H1 (cell line): ENCODE data around the gene DBNL.
"Not testable (repeated sequence)": the region's sequence is repeated elsewhere in the genome, so short reads cannot be mapped to it uniquely, and the experiment has no call there.

Source experiments
- ASH2L ChIP-seq: fragments of 200-600, 300-600 bp; sonication (generic); IDR thresholded peaks from one replicate; pipeline ENCODE4 v1.7.1; 2017; ENCODE audit warnings: low read length
- BRCA1 ChIP-seq: IDR thresholded peaks from 2 replicates; pipeline ENCODE4 v1.6.1; 2012; ENCODE audit warnings: low read depth, low read length, improper control_type of control experiment
- CHD2 ChIP-seq: IDR thresholded peaks from 2 replicates; pipeline ENCODE4 v1.6.1; 2012; ENCODE audit warnings: low read length, improper control_type of control experiment
- CREB1 ChIP-seq: IDR thresholded peaks from 2 replicates; pipeline ENCODE4 v1.6.1; 2012; ENCODE audit warnings: inconsistent platforms
- EP300 ChIP-seq, 2 experiments: IDR thresholded peaks; 1 replicate in 1 of 2; 2 replicates in 1 of 2; pipeline ENCODE4 v1.6.1; 2011 to 2012; ENCODE audit warnings: low read depth in 2 of 2, low read length in 2 of 2, mild to moderate bottlenecking in 2 of 2, borderline replicate concordance in 1 of 2, inconsistent platforms in 1 of 2, moderate library complexity in 1 of 2
- HDAC2 ChIP-seq, 2 experiments: fragments of 300-600 bp in 1 of 2; sonication (generic) in 1 of 2; IDR thresholded peaks; 2 replicates each; pipeline ENCODE4 v1.6.1; 2011 to 2012; ENCODE audit warnings: low read depth in 2 of 2, low read length in 2 of 2, mild to moderate bottlenecking in 2 of 2, moderate library complexity in 2 of 2, borderline replicate concordance in 1 of 2, inconsistent platforms in 1 of 2
- JUN ChIP-seq: IDR thresholded peaks from 2 replicates; pipeline ENCODE4 v1.6.1; 2011; ENCODE audit warnings: low read depth, mild to moderate bottlenecking, improper control_type of control experiment, low read length
- POLR2AphosphoS5 ChIP-seq: IDR thresholded peaks from 2 replicates; pipeline ENCODE4 v1.6.1; 2011; ENCODE audit warnings: low read depth, low read length
- TEAD4 ChIP-seq: IDR thresholded peaks from 2 replicates; pipeline ENCODE4 v1.6.1; 2012; ENCODE audit warnings: low read depth, low read length, inconsistent platforms, mixed read lengths
- TF ChIP-seq, protein P1 (sequence below): IDR thresholded peaks from 2 replicates; pipeline ENCODE4 v1.6.1; 2011; ENCODE audit warnings: low read depth, mild to moderate bottlenecking, low read length; ENCODE audit not compliant: insufficient read depth
- TF ChIP-seq, protein P2 (sequence below), 3 experiments: IDR thresholded peaks; 1 replicate in 2 of 3; 2 replicates in 1 of 3; pipeline versions ENCODE4 v1.5.1 to v1.6.1; 2011; ENCODE audit warnings: low read length in 3 of 3, mild to moderate bottlenecking in 3 of 3, inconsistent platforms in 2 of 3, low read depth in 1 of 3, moderate library complexity in 1 of 3; ENCODE audit not compliant: insufficient read depth in 1 of 3; ENCODE audit errors: control extremely low read depth in 1 of 3

DNA sequence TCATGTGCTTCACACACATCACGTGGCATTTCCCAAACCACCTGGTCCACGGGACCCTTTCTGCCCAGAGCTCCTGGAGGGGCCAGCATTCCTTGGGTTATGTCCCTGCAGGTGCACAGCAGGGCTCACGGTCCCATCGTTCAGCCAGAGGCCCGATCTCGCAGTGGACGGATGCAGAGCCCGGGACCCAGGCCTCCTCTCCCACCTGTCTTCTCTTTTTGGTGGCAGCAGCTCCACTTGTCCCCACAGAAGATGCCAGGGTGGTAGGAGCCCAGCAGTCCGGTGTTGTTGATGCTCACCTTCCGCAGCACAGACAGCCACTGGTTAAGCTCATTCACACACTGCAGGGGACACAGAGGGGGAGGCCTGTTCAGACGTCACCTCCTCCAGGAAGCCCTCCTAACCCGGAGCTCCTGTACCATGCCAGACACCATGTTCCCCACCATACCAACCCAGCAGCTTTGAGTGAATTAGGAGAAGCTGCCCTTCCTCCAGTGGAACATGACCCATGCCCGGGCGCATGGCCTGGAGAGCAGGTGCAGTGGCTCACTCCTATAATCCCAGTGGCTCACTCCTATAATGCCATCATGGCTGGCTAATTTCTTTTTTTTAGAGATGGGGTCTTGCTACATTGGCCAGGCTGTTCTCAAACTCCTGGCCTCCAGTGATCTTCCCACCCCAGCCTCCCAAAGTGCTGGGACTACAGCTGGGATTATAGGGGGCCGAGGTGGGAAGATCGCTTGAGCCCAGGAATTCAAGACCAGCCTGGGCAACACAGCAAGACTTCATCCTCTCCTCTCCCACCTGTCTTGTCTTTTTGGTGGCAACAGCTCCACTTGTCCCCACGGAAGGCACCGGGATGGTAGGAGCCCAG is 10.3 kb upstream of the DBNL start:
- TF ChIP-seq, protein P1, sequence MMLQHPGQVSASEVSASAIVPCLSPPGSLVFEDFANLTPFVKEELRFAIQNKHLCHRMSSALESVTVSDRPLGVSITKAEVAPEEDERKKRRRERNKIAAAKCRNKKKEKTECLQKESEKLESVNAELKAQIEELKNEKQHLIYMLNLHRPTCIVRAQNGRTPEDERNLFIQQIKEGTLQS: not testable (repeated sequence)
- TF ChIP-seq, protein P2, sequence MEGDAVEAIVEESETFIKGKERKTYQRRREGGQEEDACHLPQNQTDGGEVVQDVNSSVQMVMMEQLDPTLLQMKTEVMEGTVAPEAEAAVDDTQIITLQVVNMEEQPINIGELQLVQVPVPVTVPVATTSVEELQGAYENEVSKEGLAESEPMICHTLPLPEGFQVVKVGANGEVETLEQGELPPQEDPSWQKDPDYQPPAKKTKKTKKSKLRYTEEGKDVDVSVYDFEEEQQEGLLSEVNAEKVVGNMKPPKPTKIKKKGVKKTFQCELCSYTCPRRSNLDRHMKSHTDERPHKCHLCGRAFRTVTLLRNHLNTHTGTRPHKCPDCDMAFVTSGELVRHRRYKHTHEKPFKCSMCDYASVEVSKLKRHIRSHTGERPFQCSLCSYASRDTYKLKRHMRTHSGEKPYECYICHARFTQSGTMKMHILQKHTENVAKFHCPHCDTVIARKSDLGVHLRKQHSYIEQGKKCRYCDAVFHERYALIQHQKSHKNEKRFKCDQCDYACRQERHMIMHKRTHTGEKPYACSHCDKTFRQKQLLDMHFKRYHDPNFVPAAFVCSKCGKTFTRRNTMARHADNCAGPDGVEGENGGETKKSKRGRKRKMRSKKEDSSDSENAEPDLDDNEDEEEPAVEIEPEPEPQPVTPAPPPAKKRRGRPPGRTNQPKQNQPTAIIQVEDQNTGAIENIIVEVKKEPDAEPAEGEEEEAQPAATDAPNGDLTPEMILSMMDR (IDR thresholded peaks at IDR 0.05; ENCODE audit: control extremely low read depth in 1 of 3, insufficient read depth in 1 of 3, low read depth in 1 of 3, low read length in 3 of 3): not testable (repeated sequence)
- TF ChIP-seq CHD2; CREB1; POLR2AphosphoS5; JUN; BRCA1; HDAC2 (IDR thresholded peaks at IDR 0.05; ENCODE audit: borderline replicate concordance in 1 of 2, low read depth in 2 of 2, low read length in 2 of 2); ASH2L; EP300 (IDR thresholded peaks at IDR 0.05; ENCODE audit: borderline replicate concordance in 1 of 2, low read depth in 2 of 2, low read length in 2 of 2); TEAD4: not testable (repeated sequence)
